H1 (cell line): ENCODE data around the gene ANK3. TPM values are rescaled to one million over a fixed set of nuclear protein-coding genes. Genes with fewer than 3 reads are reported as not detected.

Experiments
- BRCA1 ChIP-seq: IDR thresholded peaks from 2 replicates; pipeline ENCODE4 v1.6.1; 2012; ENCODE audit warnings: low read depth, low read length, improper control_type of control experiment
- GTF2F1 ChIP-seq: IDR thresholded peaks from 2 replicates; pipeline ENCODE4 v1.6.1; 2012; ENCODE audit warnings: low read depth, low read length, improper control_type of control experiment, borderline replicate concordance
- POLR2AphosphoS5 ChIP-seq: IDR thresholded peaks from 2 replicates; pipeline ENCODE4 v1.6.1; 2011; ENCODE audit warnings: low read depth, low read length
- SIX5 ChIP-seq: IDR thresholded peaks from 2 replicates; pipeline ENCODE4 v1.6.1; 2011; ENCODE audit warnings: mild to moderate bottlenecking, low read depth, low read length
- TAF1 ChIP-seq: IDR thresholded peaks from 2 replicates; pipeline ENCODE4 v1.6.1; 2011; ENCODE audit warnings: mild to moderate bottlenecking, low read depth, low read length
- polyA plus RNA-seq, 7 experiments: library from polyadenylated mRNA; depleted of rRNA in 3 of 7; stranded (reverse) in 5 of 7; unstranded in 2 of 7; fragments of >200 nt in 5 of 7; fragments of 200-250 nt in 2 of 7; gene quantifications; 1 replicate in 5 of 7; 2 replicates in 1 of 7; 4 replicates in 1 of 7; pipeline versions ENCODE4 v1.2.1 to v1.2.3, GENCODE V29; 2011 to 2013; ENCODE audit warnings: missing spikeins in 2 of 7, mixed read lengths in 2 of 7
- total RNA-seq: library from RNA; stranded (reverse); fragmentation: NEBNext Ultra II Directional; extraction: Animal tissue kit (Norgen Biotek cat#: 25700); gene quantifications from 2 replicates; pipeline ENCODE4 v1.2.1, GENCODE V29; 2021
- TF ChIP-seq, protein P1 (sequence below): IDR thresholded peaks from 2 replicates; pipeline ENCODE4 v1.6.1; 2012; ENCODE audit warnings: inconsistent platforms
- TF ChIP-seq, protein P2 (sequence below): IDR thresholded peaks from 2 replicates; pipeline ENCODE4 v1.6.1; 2012; ENCODE audit warnings: inconsistent platforms

Gene ANK3
- total and polyA plus RNA-seq, 2 of the 8 experiments (the other 6 are each of a cell fraction or from before 2014, with no cell fraction given) = 18.1 to 67.9 TPM

DNA sequence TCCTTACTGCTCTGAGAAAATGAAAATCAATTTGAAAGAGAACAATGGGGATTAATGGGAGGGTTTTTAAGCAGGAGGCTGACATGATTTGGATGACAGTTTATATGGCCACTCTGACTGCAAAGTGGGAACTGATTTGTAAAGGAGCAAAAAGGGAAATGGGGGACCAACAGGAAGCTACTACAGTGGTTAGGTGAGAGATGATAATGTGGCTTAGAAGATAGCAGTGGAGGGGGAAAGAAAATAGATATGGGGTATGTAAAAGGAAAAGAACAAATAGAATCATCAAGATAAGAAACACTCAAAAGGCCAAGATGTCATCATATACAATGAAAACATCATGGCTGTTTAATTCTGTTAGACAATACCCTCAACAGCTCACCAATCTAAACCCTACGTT lies 177.5 kb downstream of the ANK3 start (continued):
- TF ChIP-seq, protein P1, sequence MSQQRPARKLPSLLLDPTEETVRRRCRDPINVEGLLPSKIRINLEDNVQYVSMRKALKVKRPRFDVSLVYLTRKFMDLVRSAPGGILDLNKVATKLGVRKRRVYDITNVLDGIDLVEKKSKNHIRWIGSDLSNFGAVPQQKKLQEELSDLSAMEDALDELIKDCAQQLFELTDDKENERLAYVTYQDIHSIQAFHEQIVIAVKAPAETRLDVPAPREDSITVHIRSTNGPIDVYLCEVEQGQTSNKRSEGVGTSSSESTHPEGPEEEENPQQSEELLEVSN = no peak
- no peak for TF ChIP-seq TAF1
- no peak for TF ChIP-seq POLR2AphosphoS5
- no peak for TF ChIP-seq GTF2F1
- TF ChIP-seq, protein P2, sequence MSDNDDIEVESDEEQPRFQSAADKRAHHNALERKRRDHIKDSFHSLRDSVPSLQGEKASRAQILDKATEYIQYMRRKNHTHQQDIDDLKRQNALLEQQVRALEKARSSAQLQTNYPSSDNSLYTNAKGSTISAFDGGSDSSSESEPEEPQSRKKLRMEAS = no peak
- no peak for TF ChIP-seq SIX5
- no peak for TF ChIP-seq BRCA1
